ENCODE data around the gene BAIAP2L2.

Gene BAIAP2L2

GRCh38 chr22:38073150-38074130, 37.0 kb downstream of the BAIAP2L2 start:
- H3K4me3 ChIP-seq (ENCODE audit: low read depth, low read length): no peak overlapping the region
- DNase-seq (ENCODE audit: low read depth): no peak

GRCh38 chr22:38072322-38073149, 37.9 kb downstream of the BAIAP2L2 start:
- no peak for DNase-seq (ENCODE audit: low read depth)
- no peak overlapping the region for H3K4me3 ChIP-seq (ENCODE audit: low read depth, low read length)

GRCh38 chr22:38071421-38072321, 38.8 kb downstream of the BAIAP2L2 start:
- no peak overlapping the region for H3K4me3 ChIP-seq (ENCODE audit: low read depth, low read length)
- DNase-seq (ENCODE audit: low read depth): no peak

DNA sequence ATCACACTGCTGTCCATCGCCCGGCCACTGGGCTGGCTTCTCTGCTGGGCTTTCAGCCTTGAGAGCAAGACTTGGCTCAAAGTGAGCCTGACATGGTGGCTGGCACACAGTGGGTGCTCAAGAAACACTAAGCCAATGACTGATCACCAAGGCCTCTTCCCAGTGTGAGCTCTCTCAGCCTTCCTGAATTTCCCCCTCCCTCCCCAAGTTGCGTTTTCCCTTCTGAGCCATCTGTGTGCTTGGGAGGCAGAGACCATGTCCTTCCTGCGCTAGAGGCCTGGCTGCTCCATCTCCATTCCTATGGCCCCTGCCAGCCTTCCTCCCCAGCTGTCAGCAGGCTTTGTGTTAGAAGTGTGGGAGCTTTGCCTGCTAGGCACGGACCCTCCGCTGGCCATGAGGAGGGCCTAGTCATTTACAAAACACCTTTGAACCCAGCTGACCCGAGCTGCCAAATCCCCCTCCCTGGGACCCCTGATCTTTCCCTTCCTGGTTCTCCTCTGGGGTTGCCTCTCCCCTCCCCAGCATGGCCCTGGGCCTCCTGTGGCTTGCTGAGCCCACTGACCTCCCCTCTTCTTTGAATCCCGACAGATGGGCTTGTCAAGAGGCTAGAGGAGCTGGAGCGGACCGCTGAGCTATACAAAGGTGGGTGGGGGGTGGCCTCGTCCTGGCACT, 40.1 kb downstream of the BAIAP2L2 start:
- DNase-seq (ENCODE audit: low read depth): no peak

GRCh38 chr22:38069372-38070249, 40.9 kb downstream of the BAIAP2L2 start:
- H3K4me3 ChIP-seq (ENCODE audit: low read depth, low read length): no peak overlapping the region
- DNase-seq (ENCODE audit: low read depth): peak; percentile 7

More for the DNA sequence above, 40.1 kb downstream of the BAIAP2L2 start:
- H3K4me3 ChIP-seq (ENCODE audit: low read depth, low read length): no peak overlapping the region

DNA sequence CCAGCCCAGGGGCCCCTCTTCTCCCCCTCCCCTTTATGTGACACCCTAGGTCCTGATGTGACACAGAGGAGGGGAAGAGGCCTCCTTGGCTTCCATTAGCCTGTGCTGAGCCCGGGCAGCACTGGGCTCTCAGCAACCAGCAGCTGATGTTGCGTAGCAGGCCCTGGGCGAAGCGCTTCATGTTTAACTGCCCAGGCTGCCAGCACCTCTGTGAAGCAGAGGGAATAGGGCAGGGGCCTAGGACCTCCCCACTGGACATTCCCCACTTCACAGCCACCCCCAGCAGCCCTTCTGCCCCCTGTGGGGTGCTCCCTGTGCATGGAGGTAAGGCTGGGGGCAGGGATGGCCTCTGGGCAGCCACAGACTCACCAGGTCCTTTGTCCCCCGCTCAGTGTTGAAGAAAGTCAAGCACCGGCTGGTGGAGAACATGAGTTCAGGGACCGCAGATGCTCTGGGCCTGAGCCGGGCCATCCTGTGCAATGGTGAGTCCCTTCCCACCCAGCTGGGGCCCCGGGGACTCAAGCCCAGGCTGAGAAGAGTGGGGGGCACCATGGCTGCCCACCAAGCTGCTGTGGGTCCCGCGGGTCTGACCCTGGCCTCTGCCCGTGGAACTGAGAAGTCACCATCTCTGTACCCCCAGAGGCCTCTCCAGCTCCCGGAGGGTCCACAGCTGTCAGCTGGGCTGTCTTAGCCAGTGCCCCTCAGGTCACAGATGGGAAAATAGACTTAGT, 41.7 kb downstream of the BAIAP2L2 start:
- no peak overlapping the region for H3K4me3 ChIP-seq (ENCODE audit: low read depth, low read length)
- no peak for DNase-seq (ENCODE audit: low read depth)

DNA sequence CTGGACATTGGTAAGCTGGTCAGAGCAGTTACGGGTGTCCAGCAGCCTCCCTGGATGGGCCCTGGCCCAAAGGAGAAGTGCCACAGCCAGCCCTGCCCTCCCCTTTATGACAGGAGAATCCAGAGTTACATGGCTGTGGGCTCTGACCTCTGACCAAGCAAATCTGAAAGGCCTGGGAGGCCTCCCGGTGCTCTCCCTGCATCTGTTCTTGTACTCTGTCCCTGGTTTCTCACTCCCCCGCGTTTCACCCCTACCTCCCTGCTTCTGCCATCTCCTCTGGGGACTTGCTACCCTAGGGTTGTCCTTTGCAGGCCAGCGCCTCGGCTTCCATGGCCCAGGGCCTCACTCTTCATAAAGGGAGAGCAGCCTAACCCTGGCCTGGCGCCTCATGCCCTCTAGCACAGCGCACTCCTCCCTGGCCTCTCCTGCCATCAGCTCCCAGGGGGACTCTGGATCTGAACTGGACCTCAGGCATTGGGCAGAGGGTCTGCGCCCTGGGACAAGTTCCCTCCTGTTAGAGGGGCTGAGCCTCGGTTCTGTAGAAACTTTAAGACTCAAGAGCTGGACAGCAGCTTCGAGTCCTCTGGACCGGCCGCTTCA, 42.6 kb downstream of the BAIAP2L2 start:
- no peak for DNase-seq (ENCODE audit: low read depth)
- H3K4me3 ChIP-seq (ENCODE audit: low read depth, low read length): no peak overlapping the region

DNA sequence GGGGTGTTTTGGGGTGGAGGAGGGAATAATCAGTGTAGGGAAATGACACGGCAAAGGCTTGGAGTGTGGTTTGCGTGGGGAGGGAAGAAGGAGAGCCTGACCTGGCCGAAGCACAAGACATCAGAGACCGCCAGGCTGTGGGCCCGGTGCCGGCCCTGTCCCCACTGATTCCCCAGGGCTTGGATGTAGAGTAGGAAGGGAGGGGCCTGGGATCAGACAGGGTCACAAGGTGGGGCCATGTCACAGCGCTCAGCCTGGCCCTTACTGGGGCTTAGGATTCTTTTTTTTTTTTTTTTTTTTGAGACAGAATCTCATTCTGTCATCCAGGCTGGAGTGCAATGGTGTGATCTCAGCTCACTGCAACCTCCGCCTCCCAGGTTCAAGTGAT, 43.5 kb downstream of the BAIAP2L2 start:
- no peak overlapping the region for H3K4me3 ChIP-seq (ENCODE audit: low read depth, low read length)
- no peak for DNase-seq (ENCODE audit: low read depth)

DNA sequence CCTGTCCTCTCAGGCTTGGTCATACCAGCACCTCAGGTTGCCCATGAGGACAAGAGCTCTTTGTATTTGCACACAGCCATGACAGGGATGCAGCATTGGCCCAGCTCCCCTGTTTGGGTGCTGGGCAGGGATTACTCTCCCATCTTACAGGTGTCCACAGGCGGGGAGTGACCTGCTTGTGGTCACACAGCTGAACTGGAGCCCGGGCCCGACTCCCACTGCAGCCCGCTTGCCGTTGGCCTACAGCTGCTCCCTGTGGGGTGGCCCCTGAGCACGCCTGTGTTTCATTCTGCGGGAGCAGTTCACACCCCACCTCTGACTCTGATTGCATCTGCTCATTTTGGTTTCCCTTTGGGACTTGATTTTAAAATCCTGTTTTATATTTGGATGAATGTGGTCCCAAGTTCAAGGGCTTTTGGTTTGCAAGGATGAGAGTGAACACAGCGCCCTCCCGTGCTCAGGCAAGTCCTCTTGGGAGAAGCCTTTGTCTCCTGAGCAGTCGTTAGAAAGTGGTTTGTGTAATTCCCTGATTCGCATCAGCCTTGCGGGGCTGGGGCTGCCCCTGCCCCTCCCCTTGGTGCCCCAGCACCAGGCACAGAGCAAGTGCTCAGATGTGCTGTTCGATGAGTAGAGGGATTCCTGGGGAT, 44.0 kb downstream of the BAIAP2L2 start:
- DNase-seq (ENCODE audit: low read depth): no peak
- no peak overlapping the region for H3K4me3 ChIP-seq (ENCODE audit: low read depth, low read length)

DNA sequence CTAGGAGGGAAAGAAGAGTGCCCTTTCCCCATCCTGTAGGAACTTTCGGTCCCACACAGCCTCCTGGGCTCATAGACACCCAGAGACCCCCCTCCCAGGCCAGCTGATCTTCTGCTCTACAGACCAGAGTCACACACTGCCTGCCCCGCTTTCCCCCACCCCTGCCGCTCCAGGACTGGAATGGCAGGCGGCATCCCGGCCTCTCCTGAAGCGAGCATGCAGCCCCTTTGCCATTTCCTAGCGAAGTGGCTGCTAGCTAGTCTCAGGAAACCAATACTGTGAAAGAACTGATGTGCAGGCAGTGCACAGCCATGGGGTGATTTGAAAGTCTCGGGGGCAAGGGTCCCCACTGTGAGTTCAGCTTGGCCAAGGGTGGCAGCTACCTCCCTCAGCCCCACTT, 44.9 kb downstream of the BAIAP2L2 start:
- no peak overlapping the region for H3K4me3 ChIP-seq (ENCODE audit: low read depth, low read length)
- DNase-seq (ENCODE audit: low read depth): no peak

DNA sequence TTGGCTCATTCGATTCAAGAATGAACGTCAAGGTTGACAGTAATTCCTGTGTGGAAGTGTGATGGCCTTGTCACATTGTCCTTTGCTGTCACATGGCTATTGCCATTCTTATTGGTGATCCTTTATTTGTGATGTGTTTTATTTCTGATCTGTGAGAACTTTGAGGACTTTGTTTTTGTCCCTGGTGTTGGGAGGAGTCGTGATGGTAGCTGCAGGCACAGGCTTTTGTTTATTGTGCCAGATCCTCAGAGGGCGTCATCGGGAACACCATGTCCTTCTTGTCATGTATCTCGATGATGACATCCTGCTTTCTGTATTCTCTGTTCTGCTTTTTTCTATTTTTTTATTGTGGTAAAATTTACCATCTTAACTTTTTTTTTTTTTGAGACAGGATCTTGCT, 47.7 kb downstream of the BAIAP2L2 start:
- no peak for DNase-seq (ENCODE audit: low read depth)
- no peak overlapping the region for H3K4me3 ChIP-seq (ENCODE audit: low read depth, low read length)

GRCh38 chr22:38056969-38057891, 53.3 kb downstream of the BAIAP2L2 start, which contains the start of gene PICK1:
PICK1 (plus strand) TSS chr22:38057404; CDS start chr22:38057810, 406 bp downstream.
- DNase-seq (ENCODE audit: low read depth): peak; percentile 40
- peak within 1 kb of the TSS; percentile 64 for H3K4me3 ChIP-seq (ENCODE audit: low read depth, low read length)

DNA sequence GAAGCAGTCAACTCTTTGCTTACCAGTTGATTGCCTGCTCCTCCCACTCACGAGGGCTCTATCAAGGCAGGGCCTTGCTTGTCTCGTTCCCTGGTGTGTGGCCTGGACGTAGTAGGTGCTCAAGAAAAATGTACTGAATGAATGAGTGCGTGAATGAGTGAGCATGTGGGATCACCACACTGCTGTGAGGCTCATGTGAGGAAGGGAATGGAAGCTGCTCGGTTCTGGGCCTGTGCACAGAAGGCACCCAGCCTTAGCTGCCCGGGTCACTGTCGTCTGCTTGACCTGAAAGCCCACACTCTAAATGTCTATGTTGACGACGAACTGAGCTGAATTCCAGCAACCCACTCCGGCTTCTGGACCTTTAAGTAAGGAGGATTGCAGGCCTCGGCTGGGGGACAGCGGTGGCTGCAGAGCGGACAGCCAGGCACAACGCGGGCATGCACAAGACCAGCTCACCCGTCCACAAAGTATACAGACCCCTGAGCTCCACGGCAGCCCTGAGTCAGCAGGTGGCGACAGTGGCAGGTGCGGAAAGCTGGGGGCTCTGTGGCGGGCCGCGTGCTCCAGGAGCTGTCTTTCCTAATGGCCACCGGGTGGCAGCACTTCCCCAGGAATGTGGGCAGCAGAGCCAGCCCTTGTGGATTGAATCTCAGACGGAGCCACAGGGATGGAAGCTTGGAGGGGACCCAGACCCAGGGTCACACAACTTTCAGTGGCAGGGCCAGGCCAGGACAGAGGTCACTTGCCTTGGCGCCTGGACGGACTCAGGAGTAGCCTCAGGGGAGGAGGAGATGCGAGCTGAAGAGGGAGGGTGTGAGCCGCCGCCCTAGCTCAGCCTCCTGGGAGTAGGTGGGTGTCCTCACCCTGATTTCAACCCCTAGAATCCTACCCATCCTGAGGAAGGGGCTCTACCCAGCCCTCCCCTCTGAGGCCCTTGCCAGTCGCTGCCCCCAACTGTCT, 58.3 kb downstream of the BAIAP2L2 start:
- no peak for DNase-seq (ENCODE audit: low read depth)
- H3K4me3 ChIP-seq (ENCODE audit: low read depth, low read length): no peak overlapping the region

DNA sequence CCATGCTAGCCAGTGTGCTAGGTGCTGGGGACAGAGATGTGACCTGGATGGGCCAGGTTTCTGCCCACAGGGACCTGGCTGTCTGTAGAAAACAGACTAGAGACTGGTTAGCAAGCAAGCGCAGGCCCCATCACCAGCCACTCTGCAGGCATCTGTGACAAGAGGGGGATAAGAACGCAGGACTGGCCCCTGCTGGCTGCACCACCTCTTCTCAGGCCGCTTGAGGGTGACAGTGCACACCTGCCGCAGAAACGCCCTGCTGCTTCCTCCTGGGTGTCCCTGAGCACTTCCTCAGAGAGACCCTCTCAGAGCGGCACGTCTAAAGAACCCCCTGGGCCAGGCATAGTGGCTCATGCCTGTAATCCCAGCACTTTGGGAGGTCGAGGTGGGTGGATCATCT, 59.2 kb downstream of the BAIAP2L2 start:
- no peak overlapping the region for H3K4me3 ChIP-seq (ENCODE audit: low read depth, low read length)
- no peak for DNase-seq (ENCODE audit: low read depth)
